ENCODE results near the gene C5orf15. TPM values are rescaled to one million over a fixed set of nuclear protein-coding genes. Genes with fewer than 3 reads are reported as not detected.

C5orf15 gene
- 31.1 TPM for total RNA-seq
- long read RNA-seq, transcript C5orf15-201 (3 exons, 2,358 nt) = major isoform, 85 of 91 reads
- long read RNA-seq, partial matches to known transcripts = 1 of 91 reads
- long read RNA-seq, other reads (novel, unspliced or antisense) = 5 of 91 reads

DNA sequence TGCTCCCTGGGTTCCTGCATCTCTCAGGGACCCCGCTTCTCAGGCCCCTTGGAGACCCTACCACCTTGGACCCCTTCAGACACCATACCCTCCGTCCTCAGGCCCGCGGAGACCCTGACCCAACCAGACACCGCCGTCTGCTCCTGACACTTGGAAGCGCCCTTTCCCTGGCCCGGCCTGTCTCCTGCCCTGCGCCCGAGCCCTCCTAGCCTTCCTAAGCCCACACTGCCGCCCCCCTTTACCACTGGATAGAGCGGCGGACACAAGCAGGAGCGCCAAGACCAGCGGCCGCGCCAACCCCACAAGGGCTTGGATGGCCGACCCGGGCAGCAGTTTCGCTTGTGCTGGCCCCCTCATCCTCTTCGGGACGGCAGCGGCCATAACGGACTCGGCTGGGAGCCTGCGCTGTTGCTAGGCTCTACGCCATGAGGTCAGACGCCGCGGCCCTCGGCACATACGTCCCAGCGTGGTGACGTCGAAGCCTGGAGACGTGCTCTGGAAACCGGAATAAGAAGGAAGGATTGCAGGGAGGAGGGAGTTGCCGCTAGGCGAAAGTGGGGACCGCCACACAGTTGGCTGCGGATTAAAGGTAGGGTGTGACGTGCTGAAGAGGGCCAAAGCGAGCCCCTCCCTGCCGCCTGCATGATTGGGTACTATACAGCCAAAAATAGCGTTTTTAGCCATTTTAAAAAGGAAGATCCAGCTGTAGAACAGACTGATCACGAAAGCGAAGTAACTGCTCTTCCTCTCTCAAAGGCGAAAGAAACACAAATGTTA is at the start of gene C5orf15:
C5orf15 (minus strand) TSS at position 422 of the 777 bp plus-strand sequence; CDS start at position 381, 41 bp downstream.
- ATAC-seq = peak; percentile 99
- H3K27me3 ChIP-seq (ENCODE audit: low read depth) = no peaks in the 10 kb centered on the region
- no peaks in the 10 kb centered on the region for H3K9me3 ChIP-seq
- TF ChIP-seq, protein P1, sequence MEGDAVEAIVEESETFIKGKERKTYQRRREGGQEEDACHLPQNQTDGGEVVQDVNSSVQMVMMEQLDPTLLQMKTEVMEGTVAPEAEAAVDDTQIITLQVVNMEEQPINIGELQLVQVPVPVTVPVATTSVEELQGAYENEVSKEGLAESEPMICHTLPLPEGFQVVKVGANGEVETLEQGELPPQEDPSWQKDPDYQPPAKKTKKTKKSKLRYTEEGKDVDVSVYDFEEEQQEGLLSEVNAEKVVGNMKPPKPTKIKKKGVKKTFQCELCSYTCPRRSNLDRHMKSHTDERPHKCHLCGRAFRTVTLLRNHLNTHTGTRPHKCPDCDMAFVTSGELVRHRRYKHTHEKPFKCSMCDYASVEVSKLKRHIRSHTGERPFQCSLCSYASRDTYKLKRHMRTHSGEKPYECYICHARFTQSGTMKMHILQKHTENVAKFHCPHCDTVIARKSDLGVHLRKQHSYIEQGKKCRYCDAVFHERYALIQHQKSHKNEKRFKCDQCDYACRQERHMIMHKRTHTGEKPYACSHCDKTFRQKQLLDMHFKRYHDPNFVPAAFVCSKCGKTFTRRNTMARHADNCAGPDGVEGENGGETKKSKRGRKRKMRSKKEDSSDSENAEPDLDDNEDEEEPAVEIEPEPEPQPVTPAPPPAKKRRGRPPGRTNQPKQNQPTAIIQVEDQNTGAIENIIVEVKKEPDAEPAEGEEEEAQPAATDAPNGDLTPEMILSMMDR (IDR thresholded peaks at IDR 0.05) = no peak
- H3K4me3 ChIP-seq = peak within 1 kb of the TSS; percentile 84
- intact Hi-C loops (cut with DNase I) = no loop called here
- H3K36me3 ChIP-seq = peaks cover 27% of the 10 kb centered on the region
- peak within 1 kb of the TSS; percentile 89 for H3K27ac ChIP-seq
- DNase-seq = peak; percentile 99
- H3K4me1 ChIP-seq = peaks cover 31% of the 10 kb centered on the region

GRCh38 chr5:134008266-134008749 is 39.9 kb upstream of the C5orf15 start:
- no peak overlapping the region for H3K4me3 ChIP-seq
- DNase-seq (no peak), ATAC-seq (no peak)
- TF ChIP-seq, protein P1 (IDR thresholded peaks at IDR 0.05) = no peak
- no peak overlapping the region for H3K27ac ChIP-seq
- H3K36me3 ChIP-seq = no peaks in the 10 kb centered on the region
- no peaks in the 10 kb centered on the region for H3K9me3 ChIP-seq
- intact Hi-C loops (cut with DNase I) = no loop called here
- peaks cover 15% of the 10 kb centered on the region for H3K4me1 ChIP-seq
- no peaks in the 10 kb centered on the region for H3K27me3 ChIP-seq (ENCODE audit: low read depth)

- Histone ChIP-seq H3K9me3 (no peaks in the 10 kb centered on the region), H3K27me3 (ENCODE audit: low read depth) (no peaks in the 10 kb centered on the region), H3K4me1 (peaks cover 21% of the 10 kb centered on the region), H3K36me3 (no peaks in the 10 kb centered on the region), H3K4me3 (no peak overlapping the region), H3K27ac (no peak overlapping the region)
- DNase-seq (no peak), ATAC-seq (no peak)
- intact Hi-C loops (cut with DNase I) = no loop called here
- TF ChIP-seq, protein P1 (IDR thresholded peaks at IDR 0.05) = no peak
Observed at GRCh38 chr5:134007581-134008265, 39.3 kb upstream of the C5orf15 start.

GRCh38 chr5:134006115-134006514 is 37.7 kb upstream of the C5orf15 start:
- Histone ChIP-seq H3K4me1 (peaks cover 33% of the 10 kb centered on the region), H3K27me3 (ENCODE audit: low read depth) (no peaks in the 10 kb centered on the region), H3K27ac (peak overlapping the region; percentile 97), H3K36me3 (peaks cover 3% of the 10 kb centered on the region), H3K4me3 (peak overlapping the region; percentile 88), H3K9me3 (no peaks in the 10 kb centered on the region)
- TF ChIP-seq, protein P1 (IDR thresholded peaks at IDR 0.05) = no peak
- ATAC-seq (no peak), DNase-seq (no peak)
- intact Hi-C loops (cut with DNase I) = no loop called here

DNA sequence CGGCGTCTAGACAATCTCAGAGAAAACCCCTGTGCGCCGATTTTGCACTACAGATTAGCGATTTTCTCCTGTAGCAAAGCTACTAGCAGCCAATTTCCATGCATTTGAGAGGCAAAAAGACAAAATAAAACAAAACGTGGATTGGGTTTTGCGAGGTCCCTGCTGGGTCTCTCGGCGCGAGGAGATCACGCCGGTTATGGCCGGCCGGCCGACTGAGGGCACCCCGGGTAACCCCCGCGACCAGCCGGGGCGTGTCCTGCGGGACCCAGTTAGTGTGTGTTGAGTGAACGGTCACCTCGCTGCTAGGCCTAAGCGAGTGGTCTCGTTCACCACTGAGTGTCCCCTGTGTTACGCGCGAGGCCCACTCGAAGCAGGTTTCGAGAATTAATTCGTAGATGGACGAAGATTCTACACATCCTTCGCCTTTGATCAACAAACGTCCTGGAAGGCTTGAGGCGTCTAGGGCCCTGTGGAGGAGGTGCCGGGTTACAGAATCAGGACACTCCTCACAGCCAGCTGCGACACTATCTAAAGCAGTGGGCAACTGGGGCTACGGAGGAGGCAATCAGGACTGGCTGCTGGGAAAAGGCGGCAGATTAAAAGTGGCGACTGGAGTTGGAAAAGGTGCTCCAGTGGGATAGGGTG is 37.1 kb upstream of the C5orf15 start:
- intact Hi-C loops (cut with DNase I) = no loop called here
- H3K4me1 ChIP-seq = peaks cover 37% of the 10 kb centered on the region
- H3K9me3 ChIP-seq = no peaks in the 10 kb centered on the region
- H3K27ac ChIP-seq = peak overlapping the region; percentile 97
- peak overlapping the region; percentile 88 for H3K4me3 ChIP-seq
- peak; percentile 51 to 57 for ATAC-seq
- TF ChIP-seq, protein P1 (IDR thresholded peaks at IDR 0.05) = no peak
- peak; percentile 63 for DNase-seq
- no peaks in the 10 kb centered on the region for H3K27me3 ChIP-seq (ENCODE audit: low read depth)
- H3K36me3 ChIP-seq = peaks cover 8% of the 10 kb centered on the region

Measured in lower lobe of right lung (tissue), 2 donors.